KBM-7 (cell line): Measurements from ENCODE around the gene SLC29A1.

Experiments
- DNase-seq: peaks from one replicate; pipeline ENCODE4 v3.0.0-alpha.2; 2015
- in situ Hi-C: fragments of 300-500 bp; cut with MboI; formaldehyde crosslinking; loops from 2 replicates; pipeline ENCODE4 v1.14.3; 2020; ENCODE audit warnings: low sequenced_read_pairs, low pct_unique_long_range_greater_than_20kb, mixed read lengths

The SLC29A1 gene

DNA sequence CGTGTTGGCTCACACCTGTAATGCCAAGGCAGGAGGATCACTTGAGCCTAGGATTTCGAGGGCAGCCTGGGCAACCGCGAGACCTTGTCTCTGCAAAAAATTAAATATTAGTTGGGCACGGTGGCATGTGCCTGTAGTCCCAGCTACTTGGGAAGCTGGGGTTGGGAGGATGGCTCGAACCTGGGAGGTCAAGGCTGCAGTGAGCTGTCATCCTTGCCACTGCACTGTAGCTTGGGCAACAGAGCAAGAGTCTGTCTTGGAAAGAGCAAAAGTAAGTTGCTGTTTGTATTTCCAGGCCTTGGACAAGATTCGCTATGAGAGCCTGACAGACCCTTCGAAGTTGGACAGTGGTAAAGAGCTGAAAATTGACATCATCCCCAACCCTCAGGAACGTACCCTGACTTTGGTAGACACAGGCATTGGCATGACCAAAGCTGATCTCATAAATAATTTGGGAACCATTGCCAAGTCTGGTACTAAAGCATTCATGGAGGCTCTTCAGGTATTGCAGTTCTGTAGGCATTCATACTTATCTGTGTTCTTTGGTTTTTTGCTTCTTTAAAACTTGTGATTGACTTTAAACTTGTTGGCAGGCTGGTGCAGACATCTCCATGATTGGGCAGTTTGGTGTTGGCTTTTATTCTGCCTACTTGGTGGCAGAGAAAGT lies 25.8 kb downstream of the SLC29A1 start:
- in situ Hi-C loops: no loop called here
- DNase-seq: no peak

DNA sequence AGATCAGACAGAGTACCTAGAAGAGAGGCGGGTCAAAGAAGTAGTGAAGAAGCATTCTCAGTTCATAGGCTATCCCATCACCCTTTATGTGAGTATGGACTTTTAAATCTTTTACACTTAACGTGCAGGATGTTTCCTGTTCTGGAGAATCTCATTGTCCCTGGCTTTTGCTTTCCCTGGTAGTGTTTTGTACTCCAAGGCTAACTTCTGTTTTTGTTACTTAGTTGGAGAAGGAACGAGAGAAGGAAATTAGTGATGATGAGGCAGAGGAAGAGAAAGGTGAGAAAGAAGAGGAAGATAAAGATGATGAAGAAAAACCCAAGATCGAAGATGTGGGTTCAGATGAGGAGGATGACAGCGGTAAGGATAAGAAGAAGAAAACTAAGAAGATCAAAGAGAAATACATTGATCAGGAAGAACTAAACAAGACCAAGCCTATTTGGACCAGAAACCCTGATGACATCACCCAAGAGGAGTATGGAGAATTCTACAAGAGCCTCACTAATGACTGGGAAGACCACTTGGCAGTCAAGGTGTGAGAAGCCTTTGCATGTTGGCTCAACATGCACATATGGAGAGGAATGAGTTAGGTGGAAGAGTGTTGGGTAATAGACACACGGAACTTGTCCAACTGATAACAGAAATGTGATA lies 26.8 kb downstream of the SLC29A1 start:
- DNase-seq: no peak

DNA sequence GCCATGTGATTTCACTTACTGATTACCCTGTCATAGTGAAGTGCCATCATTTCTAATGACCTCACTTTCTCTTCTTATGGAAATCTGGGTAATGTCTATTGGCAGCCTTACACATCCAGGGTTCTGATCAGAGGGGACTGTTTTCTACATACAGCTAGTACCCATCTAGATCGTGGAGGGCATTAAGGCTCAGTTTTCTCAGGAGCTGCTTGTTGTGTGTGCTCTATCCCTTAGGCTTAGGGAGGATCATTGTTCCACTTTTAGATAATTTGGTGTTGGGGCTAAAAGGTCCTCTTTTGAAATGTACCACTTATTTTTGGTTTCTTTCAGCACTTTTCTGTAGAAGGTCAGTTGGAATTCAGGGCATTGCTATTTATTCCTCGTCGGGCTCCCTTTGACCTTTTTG lies 27.3 kb downstream of the SLC29A1 start:
- DNase-seq: no peak
- in situ Hi-C loops: no loop called here

More for the DNA sequence above, 26.8 kb downstream of the SLC29A1 start:
- in situ Hi-C loops: no loop called here

DNA sequence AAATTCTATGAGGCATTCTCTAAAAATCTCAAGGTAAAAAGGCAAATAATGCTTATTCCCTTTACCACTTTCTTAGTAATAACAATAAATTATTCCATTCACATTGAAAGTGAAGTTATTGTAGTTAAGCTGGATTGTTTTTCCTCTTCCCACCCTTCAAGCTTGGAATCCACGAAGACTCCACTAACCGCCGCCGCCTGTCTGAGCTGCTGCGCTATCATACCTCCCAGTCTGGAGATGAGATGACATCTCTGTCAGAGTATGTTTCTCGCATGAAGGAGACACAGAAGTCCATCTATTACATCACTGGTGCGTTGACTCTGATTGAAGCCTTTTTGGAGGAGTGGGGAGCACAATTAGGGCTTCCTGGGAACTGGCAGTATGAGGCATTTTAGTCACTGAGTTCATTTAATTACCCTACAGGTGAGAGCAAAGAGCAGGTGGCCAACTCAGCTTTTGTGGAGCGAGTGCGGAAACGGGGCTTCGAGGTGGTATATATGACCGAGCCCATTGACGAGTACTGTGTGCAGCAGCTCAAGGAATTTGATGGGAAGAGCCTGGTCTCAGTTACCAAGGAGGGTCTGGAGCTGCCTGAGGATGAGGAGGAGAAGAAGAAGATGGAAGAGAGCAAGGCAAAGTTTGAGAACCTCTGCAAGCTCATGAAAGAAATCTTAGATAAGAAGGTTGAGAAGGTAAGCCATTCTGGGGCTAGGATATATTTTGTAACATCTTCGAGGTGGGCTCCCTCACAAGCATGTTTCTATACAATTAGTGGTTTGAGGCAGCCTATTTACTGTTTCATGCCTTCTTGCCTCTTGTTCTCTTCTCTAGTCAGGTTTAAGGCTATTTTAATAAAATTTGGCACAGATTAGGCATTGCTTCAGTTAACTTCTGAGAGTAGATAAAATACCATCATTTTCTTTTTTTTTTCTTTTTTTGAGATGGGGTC lies 28.5 kb downstream of the SLC29A1 start:
- no peak for DNase-seq
- in situ Hi-C loops: no loop called here

DNA sequence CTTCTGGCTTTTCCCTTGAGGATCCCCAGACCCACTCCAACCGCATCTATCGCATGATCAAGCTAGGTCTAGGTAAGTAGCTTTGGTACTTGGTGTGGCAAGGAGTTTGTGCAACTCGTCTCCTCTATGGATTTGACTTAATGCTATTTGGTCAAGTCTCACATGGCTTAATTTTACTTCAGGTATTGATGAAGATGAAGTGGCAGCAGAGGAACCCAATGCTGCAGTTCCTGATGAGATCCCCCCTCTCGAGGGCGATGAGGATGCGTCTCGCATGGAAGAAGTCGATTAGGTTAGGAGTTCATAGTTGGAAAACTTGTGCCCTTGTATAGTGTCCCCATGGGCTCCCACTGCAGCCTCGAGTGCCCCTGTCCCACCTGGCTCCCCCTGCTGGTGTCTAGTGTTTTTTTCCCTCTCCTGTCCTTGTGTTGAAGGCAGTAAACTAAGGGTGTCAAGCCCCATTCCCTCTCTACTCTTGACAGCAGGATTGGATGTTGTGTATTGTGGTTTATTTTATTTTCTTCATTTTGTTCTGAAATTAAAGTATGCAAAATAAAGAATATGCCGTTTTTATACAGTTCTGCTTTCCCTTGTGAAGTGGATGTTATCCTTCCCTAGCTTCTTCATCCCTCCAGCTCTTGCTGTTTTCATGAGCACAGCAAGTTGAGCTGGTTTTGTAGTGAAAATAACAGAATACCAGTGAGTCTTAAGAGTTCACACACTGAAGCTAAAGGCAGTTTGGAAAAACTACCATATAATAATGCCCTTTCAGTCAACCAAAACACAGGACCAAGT lies 30.1 kb downstream of the SLC29A1 start:
- in situ Hi-C loops: no loop called here
- peak; percentile 77 for DNase-seq

DNA sequence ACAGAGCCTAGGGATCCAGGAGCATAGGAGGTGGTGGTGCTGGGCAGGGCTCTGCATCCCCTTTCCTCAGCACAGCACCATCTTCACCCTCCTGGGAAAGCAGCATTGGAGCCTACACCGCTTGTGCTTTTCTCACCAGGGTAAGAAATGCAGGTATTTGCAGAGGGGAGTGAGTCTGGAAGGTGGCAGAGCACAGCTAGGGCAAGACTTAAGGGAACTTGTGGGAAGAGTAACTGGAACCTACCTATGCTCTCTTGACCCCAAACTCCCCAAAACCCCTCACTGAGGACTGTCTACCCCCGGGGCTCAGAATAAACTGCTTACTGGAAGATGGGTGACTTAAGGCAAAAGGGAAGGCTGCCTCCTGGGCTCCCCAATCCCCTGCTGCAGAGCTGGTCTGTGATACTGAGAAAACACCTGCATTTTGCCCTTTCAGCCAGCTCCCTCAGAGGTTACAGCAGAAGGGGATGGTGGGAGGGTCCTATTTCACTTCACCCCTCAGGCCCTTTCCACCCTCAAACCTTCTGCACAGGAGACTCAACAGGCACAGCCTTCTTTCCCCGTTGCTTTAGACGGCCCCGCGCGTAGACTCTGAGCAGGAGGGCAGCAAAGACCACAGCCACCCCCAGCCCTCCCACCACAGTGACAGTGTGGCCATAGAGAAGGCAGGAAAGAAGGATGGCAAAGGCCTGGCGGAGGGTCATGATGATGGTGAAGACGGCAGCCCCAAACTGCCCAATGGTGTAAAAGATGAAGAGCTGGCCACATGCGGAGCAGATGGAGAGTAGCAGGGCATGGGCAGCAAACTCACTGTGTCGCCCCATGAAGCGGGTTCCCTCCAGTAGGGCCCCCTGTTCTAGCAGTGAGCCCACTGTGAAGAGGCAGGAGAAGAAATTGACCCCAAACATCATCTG lies 31.1 kb downstream of the SLC29A1 start:
- in situ Hi-C loops: no loop called here
- peak; percentile 28 for DNase-seq

DNA sequence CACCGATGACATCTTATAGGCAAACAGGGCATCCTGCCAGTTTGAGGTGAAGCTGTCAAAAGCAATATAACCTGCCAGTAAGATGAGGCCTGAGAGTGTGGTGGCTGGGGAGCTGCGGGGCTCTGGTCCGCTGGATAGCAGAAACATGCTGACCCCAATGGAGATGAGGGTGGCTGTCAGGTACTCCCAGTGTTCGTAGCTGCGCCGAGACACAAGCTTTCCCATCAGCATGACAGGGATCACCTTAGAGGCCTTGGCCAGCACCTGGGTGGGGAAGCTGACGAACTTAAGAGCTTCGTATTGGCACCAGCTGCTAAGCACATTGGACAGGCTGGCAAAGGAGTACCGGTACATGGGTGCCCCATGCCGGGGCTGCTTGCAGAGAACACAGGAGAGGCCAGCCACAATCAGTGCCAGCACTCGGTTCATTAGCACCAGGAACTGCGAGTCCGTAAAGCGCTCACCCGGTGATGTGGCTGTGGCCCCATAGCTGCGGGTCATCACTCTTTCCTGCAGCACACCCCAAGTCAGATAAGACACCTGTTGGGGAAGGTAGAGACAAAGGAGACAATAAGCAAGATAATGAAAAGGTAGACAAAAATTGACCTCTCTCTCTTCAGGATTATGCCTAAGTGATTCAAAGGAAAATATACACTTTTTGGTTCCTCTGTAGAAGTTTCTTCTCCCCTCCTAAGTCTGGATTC lies 31.9 kb downstream of the SLC29A1 start:
- DNase-seq: peak; percentile 47
- in situ Hi-C loops: no loop called here

DNA sequence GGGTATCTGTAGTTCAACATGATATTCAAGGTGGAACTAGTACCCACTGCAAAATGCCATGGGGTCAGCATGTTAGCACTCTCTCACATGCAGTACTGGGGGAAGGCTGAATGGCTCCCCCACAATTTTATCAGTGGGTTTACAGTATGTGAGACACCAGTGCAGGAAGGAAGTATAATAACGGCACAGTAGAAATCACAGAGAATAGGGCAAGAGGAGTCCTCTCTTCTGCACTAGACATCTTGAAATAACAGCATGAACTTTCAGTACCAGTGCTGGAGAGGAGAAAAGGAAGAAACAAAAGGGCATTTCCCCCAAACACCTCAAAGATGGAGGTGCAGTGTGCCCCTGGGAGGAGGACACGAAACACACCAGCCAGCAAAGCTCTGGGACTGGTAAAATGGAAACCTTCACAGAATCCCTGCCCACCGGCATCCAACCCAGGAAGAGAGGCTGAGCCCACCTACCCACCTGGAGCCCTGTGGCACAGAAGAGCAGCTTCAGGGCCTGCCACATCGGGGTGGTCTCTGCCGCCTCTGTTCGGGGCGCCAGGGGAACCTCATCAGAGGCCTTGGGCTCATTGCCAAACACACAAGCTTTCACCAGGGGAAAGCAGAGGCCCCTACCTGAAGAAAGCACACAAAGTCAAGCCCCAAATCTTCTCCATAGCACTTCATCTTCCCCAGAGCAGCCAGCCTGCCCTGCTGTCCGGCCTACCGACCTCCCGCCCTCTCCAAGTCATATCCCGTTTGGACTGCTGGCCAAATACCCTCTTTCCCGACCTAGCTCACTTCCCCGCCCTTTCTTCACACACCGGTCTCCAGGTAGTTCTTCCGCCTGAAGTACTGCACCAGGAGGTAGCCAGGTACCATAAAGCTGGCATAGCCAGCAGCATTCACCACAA lies 32.7 kb downstream of the SLC29A1 start:
- in situ Hi-C loops: no loop called here
- DNase-seq: peak; percentile 39

DNA sequence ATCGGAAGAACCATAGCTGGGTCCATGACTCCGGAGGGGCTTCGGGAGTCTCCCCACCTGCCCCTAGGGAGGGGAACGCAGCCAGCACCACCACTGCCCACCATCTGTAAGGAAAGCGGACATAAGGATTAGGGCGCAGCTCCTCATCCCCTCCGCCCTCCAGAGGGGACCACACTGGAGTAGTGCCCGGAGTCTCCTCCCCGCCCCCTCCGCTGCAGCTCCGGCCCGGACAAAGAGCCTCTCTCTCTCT lies 33.3 kb downstream of the SLC29A1 start:
- DNase-seq: peak; percentile 49
- in situ Hi-C loops: no loop called here

DNA sequence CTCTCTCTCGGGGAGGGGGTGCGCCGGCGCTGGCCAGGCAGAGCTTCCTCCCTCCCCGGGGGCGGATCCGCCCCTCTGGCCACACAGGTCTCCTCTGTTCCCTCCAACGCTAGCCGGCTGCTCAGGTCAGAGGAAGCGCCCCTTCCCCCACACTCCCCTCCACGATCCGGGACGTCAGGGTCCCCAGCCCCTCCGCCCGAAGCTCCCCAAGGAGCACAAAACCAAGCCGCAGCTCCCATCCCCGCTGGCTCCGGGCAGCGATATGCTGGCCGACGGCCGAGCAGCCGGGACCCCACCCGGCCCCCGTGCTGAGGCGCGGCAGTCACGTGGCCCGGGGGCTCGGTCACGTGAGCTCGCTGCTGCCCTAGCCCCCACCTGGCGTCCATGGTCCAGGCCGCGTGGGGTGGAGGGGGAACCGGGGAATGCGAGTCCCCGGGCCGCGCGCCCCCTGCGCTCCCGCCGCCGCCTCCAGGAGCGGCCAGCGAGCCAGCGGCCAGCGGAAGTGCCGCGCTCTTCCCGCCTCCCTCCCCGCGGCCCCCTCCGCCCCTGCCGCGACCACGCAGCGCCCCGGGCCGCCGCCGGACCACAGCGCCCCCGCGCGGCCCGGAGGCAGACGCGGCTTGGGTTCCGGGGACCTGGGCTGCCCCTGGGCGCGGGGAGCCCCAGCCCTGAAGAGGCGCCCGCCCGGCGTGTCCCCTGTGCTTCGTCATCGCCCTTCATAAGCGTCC lies 33.8 kb downstream of the SLC29A1 start, which contains the start of gene SLC35B2:
TSS of gene SLC35B2 (minus strand) at position 504 of the 728 bp plus-strand sequence. CDS start at position 386, 118 bp downstream.
- in situ Hi-C loops: no loop called here
- peak; percentile 63 for DNase-seq

DNA sequence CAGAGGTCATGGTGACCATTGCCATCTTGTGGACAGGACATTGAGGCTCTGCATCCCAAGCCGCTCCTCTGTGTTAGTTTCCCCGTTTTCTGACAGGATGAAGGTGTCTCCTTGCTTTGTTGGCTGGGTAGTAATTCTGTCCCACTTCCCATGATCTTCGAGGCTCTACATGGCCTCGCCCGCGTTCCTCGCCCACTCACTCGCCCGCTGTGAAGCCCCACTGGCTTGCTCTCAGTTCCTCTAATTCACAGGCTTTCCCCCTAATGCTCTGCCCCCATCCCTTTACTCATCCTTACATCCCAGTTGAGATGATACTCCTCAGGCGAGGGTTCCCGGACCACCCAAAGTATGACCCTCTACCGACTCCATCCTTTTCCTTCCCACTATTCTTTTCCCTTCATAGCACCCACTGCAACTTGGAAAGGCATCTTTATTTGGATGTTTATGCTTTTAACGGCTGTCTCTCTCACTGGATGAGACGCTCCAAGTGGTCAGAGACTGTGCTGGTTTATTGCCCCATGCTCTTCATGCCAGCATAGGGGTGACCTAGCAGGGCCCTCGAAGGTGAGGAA lies 34.4 kb downstream of the SLC29A1 start:
- in situ Hi-C loops: no loop called here
- no peak for DNase-seq

DNA sequence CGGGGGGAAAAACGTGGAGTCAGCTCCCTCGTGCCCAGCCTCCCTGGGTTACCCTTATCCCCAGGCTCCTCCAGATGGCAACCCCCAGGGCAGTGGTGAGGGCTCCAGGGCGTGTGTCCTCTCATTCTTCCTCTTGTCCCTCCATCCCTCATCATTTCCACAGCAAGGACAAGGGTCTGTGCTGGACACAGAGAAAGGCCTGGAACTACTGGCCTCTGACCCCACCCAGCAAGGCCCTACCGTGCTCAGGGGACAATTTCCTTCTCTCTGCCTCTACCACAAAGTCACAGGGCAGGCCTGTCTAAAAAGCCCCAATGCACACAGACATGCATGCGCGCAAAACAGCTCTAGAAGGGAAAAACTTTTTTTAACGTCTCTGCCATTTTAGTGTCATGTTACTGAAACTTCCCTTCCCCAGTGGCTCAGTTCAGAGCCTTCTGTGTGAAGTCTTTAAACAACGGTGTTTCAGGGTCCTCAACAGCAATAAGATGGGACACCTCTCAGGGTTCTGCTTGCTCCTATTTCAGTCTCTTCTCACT lies 35.0 kb downstream of the SLC29A1 start:
- in situ Hi-C loops: no loop called here
- DNase-seq: no peak

DNA sequence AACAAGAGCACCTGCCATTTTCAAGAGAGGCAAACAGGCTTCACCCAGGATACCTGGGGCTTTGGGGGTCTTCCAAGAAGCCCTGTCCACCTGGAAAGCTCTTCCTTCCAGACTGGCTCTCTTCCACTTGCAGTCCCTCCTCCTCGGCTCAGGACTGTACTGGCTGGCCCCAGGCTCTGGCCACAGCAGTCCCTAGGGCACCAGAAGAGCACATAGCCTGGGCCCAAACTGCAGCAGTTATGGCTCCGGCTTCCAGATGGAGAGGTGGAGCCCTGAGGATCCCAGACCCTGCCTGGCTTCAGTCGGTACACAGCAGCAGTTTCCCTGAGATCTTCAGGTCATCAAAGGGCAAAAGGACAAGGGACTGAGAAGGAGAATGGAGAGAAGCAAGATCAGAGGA lies 35.5 kb downstream of the SLC29A1 start:
- no peak for DNase-seq
- in situ Hi-C loops: no loop called here

DNA sequence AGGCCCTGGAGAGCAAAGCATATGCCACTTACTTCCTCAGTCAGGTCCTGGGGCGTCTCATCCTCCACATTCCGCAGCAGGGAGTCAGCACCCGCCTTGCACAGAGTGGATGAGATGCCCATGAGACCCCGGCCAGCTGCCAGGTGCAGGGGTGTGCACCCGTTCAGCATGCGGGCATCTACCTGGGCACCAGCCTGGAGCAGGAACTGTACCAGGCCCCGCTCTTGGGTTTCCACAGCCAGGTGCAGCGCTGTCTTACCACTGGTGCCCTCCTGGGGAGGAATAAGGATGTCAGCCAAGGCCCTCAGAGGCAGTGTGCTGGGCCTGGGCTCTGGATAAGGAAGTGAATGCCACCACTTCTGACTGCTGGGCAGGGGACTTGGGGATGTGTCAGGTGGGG lies 36.6 kb downstream of the SLC29A1 start:
- no peak for DNase-seq
- in situ Hi-C loops: no loop called here

DNA sequence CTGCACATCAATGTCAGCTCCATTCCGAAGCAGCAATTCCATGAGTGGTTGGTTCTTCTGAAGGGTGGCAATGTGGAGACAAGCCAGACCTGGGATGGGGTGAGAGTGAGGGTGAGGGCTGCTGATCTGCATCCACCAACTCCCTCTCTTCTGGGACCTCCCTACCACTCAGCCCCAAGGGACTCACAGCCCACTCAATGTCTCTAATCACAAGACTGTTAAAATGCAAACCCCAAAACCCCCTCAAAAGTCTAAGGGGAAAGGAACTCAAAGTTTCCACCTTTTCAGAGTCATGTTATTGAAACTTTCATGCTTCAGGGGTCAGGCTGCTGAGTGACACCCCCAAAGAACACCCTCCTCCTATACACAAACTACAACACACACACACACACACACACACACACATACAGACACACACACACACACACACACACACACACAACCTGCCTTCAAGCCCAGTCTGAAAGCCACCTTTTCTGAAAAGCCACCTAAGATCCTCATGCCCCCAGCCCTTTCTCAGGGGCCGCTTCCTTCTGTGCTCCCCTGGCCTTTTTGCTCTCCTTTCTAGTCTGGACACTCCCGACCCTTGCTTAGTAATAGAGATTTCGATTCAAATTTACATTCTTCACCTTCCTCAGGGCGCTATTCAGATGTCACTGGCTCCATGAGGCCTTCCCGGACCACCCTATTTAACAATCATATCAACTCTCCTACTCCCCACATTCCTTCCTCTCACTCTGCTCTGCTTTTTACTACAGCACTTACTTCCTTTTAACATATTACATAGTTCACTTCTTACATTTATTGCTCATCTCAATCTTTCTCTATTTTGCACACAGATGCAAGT lies 37.3 kb downstream of the SLC29A1 start:
- DNase-seq: no peak
- in situ Hi-C loops: no loop called here
